HG03196 (cell line): Measurements from ENCODE around the gene ZACN.
"Not testable (repeated sequence)": the region's sequence is repeated elsewhere in the genome, so short reads cannot be mapped to it uniquely, and the experiment has no call there.

Experiments used
- ATAC-seq: cut with Tn5 transposase; IDR thresholded peaks from one replicate; pipeline ENCODE4 v1.9.1; 2021; ENCODE audit not compliant: unreplicated experiment

ZACN gene

DNA sequence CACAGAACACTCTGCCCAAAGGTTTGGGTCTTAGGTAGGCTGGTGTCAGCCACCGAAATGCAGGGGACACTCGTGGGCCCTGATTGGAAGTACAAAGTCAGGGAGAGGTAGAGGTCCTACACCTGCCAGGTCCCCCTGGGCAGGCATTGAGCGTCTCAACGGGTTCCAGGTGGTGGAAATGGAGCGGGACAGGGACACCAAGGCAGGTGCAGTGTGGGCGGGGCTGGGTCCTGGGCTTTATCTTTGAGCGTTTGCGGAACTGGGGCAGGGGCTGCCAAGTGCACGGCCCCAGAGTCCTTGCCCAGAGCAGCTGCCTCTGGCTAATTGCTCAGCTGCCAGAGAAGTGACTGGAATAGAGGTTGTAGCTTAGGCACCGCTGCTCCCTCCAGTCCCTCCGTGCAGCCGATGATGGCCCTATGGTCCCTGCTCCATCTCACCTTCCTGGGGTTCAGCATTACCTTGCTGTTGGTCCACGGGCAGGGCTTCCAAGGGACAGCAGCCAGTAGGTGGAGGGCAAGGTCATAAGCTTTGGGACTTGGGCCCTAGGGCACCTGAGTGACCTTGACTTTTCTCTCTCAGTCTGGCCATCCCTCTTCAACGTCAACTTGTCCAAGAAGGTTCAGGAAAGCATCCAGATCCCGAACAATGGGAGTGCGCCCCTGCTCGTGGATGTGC is at the start of gene ZACN:
ZACN (plus strand) TSS at position 323 of the 675 bp plus-strand sequence; CDS start at position 406, 83 bp downstream.
- no peak for ATAC-seq

DNA sequence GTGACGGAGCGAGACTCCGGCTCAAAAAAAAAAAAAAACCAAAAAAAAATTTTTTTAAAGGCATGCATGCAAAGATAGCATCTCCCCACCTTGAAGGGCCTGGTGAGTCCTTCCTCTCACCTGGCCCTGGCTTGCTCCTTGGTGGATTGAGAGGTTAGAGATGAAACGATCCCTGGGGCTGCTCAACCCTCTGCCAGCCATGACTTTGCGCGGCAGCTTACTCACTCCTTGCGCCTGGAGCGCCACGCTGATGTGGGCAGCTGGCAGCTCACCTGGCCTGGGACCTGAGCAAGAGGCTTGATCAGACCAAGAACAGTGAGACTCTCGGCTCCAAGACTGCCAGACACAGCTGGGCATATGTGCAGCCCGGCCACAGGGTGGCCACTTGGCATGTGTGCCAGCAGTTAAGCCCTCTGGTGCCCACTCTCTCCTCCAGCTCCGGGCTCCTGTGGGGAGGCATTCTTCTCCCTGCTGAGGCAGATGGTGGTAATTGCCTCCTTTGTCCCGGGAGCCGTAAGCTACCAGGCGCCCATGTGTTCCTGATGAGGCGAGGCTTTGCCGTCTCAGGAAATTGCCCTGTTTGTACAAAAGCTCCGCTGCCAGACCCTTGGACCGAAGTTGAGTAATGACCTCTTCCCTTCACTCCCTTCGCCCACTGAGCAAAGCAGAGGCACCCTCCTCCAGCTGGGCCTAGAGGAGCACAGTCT is 46.8 kb upstream of the ZACN start:
- ATAC-seq, result no peak

DNA sequence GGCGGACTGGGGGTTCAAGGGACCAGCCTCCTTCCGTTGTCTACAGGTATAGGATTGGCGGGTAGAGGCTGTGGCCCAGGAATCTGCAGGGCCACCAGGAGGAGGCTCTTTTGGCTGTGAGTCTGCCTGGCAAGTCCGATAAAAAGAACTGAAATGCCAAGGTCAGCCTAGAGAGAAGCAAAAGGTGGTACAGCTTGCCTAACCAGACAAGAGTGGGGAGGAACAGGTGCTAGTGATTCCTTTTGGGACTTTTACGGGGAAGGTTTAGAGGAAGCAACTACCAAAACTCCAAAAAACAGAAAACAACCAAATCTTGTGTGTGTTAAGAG is 46.2 kb upstream of the ZACN start:
- no peak for ATAC-seq

DNA sequence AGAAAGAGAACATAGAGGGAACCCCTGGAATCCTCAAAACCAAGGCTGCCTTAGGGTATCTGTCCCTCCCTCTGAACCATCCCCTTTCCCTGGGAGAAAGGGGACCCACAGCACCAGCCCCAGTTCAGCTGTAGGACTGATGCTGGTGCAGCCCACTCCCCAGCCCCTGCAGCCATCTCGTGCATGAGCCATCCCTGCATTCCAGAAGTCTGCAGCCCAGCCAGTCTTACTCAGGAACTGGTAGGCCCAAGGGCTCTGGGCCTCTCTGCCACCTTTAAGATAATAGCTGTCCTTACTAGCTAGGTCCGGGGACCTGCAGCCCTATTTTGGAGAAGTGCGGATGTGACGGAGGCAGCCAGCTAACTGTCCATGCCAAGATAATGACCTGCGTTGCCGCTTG is 45.8 kb upstream of the ZACN start:
- ATAC-seq, result no peak

DNA sequence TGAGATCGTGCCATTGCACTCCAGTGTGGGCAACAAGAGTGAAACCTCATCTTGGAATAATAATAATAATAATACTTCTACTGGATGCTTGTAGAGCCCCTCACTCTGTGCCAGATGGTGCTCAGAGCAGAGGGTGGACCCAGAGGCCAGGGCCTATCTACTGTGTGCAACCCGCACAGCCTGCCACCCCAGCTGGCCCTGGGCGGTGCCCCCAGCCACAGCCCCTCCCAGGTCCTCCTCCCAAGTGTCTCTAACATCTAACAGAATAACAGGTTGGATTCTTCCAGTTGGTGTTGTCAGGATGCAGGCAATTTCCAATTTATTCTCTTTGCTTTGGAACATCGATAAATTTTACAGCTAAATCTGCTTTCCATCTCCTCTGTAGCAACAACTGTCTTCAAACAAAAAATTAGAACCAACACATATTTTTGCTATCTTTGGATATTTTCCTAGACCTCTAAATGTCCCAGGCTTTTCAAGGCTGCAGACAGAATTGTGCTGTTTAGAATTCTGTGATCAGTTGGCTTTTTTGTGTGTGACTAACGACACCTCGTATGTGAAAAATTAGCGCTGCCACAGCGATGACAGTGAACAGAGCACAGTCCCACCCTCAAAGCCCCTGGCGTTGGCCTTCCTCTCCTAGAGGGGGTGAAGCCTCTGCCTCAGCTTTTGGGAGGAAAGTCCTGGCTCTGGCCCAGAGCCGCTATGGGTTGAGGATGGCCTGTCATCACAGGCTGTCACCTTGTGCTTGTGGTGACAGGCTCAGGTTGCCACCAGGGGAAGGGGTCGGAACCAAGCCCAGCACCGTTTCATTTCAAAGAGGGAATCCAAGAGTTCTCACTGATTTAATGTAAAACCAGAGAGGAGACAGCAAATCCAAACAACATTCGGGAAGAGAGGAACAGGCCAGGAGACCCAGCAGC is 44.3 kb upstream of the ZACN start:
- no peak for ATAC-seq

DNA sequence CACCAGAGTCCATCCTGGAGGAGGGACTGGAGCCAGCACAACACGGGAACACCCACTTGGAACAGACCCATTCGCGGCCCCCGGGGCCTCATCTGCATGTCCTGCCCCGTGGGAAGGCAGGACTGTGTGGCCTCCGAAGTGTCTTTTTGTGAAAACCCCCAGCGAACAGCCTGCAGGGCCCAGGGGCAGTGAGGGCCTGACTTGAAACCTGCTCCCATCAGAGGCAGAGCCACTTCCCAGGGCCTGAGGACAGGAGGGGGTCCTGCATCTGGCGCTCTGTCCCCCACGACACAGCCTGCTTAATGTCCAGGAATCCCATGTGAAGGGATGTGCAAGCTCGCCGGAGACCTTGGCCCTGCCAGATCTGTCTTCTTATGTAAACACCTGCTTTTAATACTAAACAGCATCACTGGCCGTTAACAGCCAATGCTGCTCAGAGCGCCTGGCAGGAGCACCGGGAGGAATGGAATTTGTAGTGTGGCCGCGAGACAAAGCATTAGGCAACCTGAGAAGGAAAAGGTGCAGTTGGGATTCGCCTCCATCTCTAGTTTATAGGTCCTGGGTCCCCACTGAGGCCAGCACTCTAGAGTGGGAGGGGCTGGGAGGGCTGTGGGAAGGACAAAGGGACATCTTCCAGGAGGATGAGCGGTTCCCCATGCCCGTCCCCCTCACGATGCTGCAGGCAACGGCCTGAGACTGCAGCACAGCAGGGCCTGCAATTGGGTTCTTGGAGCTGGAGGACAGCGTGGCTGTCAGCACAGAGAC is 42.3 kb upstream of the ZACN start:
- ATAC-seq, result no peak

DNA sequence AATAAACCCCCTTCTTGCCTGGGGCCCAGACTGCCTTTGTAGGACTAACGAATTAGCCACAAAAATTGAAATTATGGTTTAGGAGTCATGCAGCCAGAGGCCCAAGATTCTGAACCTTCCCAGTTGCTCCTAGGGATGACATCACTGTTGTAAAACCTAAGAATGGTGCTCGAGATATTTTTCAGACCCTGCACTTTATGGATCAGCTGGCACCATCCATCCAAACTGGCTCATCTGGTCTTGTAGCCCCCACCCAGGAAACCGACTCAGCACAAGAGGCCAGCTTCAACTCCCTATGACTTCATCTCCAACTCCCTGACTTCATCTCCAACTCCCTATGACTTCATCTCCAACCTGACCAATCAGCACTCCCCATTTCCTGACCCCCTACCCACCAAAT is 40.9 kb upstream of the ZACN start:
- ATAC-seq, result no peak

DNA sequence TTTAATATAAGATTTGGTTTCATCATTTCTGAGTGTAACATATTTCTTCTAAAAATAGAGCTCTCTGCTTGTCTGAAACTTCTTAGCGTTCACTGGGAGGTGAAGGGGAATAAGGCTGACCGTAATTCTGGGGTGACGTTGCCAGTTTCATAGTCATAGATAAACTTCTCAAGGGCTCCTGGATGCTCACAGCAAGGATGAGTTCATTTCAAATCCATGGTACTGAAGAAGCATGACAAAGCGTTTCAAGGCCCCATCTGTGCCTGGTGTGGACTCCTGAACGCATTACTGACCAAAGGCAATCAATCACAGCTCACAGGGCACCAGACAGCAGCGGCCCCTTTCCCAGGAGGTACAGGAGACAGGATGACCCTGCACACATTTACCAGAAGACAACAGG is 39.9 kb upstream of the ZACN start:
- ATAC-seq, result no peak

DNA sequence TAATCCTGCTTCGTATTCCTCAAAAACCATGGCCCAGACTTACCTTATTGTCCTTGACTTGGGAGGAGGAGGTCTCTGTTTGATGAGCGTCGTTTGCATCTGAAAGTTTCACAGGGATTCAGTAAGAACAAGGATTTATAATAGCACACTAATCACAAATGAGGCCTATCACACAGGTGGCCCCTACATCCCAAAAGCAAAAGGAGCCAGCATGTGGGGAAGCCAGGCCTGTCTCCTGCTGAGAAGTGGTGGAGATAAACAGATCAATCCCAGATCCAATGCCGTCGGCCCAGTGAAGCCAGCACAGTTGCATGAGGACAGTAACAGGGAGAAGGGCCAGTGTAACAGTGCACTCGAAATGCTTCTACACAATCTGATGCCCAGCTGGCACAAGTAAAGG is 38.6 kb upstream of the ZACN start:
- ATAC-seq, result no peak

DNA sequence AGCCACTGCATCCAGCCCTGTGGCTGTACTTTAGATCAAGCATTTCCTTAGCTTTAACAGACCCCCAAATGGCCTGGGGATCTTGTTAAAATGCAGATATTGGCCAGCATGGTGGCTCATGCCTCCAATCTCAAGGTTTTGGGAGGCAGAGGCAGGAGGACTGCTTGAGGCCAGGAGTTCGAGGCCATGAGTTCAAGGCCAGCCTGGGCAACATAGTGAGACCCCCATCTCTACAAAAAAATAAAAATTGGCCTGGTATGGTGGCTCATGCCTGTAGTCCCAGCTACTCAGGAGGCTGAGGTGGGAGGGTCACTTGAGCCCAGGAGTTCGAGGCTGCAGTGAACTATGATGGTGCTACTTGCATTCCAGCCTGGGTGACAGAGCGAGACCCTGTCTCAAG is 36.1 kb upstream of the ZACN start:
- ATAC-seq, result not testable (repeated sequence)

DNA sequence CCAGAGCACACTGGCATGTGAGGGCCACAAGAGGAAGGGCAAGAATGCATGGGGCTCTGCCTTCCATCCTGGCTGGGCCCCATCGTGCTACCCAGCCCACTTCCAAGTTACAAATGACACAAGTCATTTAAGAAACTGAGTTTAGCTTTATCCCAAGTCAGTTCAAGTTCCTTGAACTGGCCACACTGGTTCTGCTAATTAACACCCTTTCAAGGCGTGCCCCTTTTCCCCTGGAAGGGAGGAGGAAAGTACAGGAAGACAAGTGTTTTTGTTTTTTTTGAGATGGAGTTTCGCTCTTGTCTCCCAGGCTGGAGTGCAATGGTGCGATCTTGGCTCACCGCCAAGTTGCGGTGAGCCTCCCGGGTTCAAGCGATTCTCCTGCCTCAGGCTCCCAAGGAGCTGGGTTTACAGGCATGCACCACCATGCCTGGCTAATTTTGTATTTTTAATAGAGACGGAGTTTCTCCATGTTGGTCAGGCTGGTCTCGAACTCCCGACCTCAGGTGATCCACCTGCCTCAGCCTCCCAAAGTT is 34.4 kb upstream of the ZACN start:
- not testable (repeated sequence) for ATAC-seq

DNA sequence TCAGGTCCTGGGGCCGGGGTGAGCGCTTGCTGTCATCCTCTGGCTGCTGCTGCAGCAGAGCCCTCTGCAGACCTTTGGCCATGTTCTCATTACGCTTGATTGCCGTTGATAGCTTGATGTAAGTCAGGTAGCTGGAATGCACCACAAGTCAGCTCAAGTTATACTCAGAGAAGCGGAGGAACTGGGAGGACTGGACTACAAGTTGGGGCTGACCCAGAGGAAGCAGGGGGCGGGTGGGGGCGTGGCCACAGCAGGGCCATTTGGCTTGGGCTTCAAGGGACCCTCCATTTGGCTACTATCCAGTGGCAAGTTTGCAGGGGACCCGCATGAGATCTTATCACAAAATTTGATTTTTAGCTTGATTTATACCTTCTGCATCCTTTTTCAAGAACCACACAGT is 32.9 kb upstream of the ZACN start:
- ATAC-seq, result no peak

DNA sequence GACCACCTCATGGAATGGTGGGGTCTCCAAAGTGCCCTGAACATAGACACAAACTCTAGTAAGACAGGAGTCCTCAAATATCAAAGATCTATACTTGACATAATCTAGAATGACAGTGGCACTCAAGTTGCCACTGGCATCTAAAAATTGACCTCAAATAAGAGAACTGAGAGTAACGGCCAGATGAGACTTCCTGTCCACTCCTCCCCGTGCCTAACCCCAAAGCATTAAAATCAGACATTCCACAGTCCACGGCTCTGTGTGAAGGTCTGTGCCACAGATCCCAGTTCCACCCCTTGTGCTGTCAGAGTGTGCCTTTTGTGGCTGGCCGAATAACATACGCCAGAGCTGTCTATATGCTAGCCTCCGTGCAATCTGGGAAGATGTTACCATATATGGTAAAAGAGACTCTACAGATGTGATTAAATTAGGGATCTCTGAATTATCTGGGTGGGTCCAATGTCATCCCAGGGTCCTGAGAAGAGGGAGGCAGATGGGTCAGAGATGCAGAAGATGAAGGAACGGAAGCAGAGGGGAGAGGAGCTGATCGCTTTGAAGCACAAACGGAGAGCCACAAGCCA is 30.9 kb upstream of the ZACN start:
- no peak for ATAC-seq

DNA sequence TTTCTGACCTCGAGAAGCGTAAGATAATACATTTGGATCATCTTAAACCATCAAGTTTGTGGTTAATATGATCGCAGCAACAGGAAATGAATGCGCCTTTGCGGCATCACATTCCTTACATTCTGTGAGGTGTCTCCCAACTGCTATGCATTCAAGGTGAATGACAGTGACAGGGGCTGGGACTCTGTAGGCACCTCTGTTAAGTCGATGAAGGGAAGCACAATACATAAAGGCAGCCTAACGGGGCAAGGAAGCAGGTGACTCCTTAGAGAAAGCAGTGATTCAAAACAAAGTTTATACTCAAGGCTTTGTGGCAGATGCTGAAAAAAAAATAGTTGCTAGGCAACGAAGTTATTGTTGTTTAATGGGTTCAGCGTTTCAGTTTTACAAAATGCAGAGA is 30.3 kb upstream of the ZACN start:
- no peak for ATAC-seq

DNA sequence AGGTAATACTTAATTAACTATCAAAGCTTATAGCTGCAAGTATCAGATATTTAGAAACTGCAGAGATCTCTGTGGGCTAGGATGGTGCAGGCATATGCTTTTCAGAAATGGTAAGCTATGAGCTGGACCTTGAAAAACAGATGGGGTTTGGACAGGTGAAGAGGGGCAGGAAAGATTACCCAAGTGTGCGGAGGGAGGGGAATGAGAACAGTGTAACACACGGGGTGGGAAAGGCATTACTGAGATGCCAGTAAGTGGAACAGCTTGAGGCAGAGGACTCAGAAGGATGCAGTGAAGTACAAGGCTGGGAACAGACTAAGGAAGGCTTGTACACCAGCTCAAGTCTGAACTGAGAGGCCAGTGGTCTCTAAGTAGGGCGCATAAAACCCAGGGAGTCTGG is 29.7 kb upstream of the ZACN start:
- no peak for ATAC-seq

DNA sequence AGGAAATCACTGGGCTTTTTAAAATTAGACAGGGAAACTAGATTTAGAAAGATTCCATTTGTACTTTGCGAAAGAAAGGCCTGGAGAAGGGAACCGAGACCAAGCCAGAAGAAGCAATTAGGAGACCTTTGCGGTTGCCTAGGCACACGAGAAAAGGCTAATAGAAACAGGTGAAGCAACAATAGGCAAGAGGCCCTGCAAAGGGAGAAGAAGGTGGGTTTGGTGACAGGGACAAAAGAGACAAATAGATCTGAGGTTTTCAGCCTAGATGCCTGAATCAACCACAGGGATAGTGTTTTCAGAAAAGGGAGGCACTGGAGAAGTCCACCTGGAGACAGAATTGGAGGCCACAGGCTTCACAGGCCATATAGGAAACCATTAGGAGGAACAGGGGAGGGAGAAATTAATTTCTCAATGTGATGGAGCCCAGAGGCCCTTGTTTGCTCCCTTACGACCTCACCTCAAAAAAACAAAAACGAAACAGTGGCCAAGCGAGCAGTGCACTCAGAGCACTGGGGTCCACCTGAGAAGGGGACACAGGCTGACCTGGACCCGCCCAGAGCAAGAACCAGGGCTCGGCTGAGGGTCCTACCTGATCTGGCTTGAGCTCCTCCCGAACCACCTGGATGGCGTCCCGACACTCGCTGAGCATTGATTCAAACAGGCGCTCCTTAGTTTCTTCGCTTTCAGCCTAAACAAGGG is 29.0 kb upstream of the ZACN start:
- ATAC-seq, result no peak

DNA sequence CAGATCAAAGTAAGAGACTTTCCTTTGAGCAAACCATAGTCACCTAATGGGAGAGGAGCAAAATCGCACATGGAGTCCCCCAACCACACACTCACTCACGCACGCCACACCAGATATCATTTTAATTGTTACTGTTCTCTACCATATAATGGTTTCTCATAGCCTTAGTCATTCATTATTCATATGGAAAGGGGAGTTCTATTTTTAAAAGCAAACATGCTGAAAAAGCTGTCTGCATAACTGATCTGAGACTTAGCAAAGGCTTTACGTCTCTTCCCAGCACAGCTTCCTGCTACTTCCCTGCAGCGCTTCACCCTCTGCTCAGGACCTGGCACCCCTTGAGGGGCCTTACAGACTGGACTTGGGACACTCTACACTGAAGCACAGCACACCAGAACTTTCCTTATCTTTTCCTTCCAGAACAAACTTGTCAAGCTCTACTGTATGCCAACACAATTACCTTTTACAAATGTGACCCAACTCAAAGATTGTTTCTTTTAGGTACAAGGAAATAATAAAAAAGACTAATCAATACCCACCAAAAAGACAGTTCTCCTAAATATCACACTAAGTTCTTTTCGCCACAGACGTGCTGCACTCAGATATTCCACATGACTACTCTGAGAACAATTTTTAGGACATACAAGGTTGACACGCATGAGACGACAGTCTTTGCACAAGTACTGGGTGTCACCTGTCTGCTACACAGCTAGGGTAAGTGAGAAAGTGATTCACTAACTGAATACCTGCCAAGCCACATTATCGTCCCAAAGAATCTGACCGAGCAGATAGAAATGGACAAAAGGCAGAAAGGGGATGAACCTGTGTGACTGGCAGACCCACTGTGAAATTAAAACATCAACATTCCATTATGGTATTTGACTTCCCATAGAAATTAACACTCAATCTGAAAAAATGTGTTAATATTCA is 28.2 kb upstream of the ZACN start:
- no peak for ATAC-seq

DNA sequence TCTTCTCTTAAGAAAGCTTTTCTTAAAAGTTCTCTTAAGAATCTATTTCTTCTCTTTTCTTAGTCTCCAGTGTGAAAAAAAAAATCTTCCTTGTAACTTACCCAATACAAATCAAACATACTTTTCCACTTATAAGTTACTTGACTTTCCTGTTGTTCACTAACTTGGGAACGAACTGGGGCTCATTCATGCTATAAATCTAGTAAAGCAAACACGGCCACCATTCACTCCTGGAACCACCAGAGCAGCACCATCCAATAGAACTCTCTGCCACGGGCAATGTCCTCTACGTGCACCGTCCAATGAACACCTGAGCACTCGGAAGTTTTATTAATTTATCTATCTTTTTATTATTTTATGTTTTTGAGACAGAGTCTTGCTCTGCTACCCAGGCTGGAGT is 27.4 kb upstream of the ZACN start:
- ATAC-seq, result no peak
